NCI-H2029 treated with DMSO at 0.1 percent for 48 hours (cell line): ENCODE measurements around the gene POC5.
"Not testable (repeated sequence)": the region's sequence is repeated elsewhere in the genome, so short reads cannot be mapped to it uniquely, and the experiment has no call there.

Experiments used
- DNase-seq: peaks from one replicate; lab custom pipeline; 2025; lab: John Stamatoyannopoulos, UW

POC5 gene, protein sequence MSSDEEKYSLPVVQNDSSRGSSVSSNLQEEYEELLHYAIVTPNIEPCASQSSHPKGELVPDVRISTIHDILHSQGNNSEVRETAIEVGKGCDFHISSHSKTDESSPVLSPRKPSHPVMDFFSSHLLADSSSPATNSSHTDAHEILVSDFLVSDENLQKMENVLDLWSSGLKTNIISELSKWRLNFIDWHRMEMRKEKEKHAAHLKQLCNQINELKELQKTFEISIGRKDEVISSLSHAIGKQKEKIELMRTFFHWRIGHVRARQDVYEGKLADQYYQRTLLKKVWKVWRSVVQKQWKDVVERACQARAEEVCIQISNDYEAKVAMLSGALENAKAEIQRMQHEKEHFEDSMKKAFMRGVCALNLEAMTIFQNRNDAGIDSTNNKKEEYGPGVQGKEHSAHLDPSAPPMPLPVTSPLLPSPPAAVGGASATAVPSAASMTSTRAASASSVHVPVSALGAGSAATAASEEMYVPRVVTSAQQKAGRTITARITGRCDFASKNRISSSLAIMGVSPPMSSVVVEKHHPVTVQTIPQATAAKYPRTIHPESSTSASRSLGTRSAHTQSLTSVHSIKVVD

DNA sequence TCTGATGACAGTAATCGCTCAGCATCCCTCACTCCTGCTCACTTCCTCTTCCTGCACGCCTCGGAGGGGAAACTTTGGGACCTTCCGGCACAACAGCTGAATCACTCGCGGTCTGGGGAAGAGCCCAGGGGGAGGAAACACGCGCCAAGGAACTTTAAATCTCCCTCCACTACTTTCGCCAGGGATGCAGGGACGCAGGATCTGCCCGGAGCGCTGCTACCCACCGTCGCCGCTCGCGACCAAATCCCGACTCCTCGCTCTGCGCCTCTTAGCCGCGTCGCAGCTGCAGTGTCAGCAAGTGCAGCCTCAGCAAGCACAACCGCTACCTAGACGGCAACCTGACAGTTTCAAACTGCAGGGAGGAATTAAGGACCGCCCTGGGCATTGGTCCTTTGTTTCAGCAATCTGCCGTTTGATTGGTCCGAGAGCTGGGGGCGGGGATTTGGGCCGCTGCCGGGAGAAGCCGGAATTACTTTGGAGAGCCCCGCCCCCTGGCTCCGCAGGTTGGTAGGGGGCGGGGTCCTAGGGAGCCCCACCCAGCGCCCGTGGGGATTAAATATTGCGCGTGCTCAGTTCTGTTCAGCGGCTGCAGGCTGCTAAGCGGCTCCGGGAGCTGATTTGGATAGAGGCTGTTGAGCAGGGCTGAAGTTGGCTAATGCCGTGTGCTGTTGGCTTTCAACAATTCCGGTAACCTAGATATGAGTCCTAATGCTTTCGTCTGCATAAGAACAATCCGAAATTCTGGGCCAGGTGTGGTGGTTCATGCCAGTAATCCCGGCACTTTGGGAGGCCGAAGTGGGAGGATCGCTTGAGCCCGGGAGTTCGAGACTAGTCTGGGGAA lies at the start of gene POC5:
TSS of gene POC5 (minus strand) at position 356 of the 841 bp plus-strand sequence. CDS start 4,500 bp downstream, outside the sequence.
- DNase-seq: peak; percentile 96

DNA sequence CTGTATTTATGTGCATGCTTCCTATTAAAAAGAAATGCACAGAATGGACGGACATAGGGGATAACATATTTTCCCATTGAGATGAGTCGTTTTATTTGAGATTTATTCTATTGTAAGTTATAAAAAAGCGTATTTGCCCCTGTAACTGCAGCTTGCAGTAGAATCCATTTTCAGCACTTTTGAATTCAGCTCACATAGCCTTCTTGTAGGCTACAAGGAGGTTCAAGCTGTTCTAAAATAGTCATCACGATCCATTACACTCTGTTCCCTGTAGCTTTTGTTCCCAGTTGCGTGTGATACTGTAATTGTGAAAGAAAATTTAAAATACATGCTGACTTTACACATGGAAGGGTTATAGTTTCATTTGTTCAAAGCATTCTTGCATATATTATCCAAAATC lies 40.9 kb upstream of the POC5 start:
- DNase-seq: no peak

DNA sequence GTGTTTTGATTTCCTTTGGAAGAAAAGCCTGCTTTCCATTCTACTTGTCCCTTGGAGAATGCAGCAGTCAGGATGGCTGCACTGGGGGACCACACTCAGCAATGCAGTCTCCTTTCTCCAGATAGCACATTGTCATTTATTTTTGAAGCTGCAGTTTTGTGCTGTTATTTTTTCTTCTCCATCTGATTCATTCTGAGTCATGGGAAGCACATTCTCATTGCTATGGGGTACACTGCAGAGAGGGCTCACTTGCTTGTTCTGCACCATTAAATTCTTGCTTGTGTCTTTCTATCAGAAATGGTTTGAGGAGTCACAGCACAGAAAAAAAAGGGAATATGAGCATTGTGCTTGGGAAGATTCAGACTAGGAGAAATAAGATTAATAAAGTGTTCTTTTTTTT lies 39.7 kb upstream of the POC5 start:
- DNase-seq: no peak

DNA sequence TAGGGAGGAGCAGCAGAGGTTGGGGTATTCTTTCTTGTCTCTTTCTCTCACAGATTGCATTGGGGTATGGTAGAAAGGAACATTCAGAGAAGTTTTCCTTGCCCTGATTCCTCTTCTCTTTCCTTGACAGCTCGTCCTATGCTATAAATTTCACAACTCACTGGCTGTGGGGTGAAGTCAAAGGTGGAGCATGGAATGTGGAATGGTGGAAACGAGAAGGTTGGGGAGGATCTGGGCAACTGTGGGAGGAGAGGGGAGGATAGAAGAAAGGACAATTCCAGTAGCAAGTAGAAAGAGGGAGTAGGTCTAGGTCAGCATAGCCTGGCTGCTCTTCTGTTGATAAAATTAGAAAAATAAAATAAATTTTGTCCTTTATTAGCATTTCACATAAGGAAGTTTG lies 39.0 kb upstream of the POC5 start:
- no peak for DNase-seq

DNA sequence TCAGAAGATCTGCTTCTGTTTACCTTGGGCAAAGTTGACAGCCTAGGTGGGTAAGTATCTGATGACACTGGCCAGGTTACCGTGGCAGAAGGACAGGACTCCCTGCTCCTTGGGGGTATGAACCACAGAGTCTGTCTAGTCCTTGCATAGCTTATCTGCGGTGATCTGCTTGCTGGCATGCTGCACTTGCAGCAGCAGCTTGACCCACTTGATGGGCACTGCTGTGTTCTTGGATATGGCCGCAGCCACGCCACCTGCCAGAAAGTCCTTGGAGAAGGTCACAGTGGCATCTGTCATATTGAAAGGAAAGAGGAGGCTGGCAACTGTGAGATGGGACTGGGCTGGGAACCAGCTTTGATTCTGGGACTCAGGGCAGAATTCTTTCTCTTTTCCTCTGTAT lies 35.9 kb upstream of the POC5 start:
- DNase-seq: no peak

DNA sequence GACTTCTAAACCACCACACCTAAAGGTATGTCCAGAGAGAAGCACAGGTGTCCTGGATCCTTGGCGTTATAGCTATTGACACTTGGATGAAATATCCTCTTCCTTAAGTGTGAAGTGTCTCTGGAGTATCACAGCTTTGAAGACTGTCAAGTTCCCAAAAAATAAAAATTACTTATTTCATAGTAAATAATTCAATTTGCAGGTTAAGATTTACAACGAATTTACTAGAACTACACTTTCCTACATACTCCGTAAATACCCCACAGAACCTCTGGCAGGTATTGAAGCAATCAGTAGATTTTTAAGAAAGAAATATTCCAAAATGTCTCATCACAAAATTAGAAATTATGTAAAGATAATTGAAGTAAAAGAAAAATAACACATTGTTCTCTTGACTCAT lies 27.1 kb upstream of the POC5 start:
- no peak for DNase-seq

DNA sequence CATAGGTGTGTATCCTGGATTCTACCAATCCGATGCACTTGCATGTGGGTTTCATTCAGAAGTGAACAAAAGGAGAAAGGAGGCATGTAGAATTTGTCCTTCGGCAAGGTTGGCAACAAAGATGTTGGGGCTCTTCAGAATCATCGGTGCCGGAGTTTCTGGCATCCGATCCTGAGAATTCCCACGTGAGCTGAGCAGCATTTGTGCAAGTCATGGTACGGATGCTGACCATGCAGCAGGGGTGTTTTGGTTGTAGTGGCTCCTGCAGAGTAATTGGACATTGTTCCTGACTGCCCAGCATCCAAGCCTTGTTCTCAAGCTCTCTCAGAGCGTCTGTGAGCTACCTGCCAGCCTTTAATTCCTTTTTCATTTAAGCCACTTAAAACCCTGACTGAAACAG lies 19.0 kb upstream of the POC5 start:
- DNase-seq: no peak

DNA sequence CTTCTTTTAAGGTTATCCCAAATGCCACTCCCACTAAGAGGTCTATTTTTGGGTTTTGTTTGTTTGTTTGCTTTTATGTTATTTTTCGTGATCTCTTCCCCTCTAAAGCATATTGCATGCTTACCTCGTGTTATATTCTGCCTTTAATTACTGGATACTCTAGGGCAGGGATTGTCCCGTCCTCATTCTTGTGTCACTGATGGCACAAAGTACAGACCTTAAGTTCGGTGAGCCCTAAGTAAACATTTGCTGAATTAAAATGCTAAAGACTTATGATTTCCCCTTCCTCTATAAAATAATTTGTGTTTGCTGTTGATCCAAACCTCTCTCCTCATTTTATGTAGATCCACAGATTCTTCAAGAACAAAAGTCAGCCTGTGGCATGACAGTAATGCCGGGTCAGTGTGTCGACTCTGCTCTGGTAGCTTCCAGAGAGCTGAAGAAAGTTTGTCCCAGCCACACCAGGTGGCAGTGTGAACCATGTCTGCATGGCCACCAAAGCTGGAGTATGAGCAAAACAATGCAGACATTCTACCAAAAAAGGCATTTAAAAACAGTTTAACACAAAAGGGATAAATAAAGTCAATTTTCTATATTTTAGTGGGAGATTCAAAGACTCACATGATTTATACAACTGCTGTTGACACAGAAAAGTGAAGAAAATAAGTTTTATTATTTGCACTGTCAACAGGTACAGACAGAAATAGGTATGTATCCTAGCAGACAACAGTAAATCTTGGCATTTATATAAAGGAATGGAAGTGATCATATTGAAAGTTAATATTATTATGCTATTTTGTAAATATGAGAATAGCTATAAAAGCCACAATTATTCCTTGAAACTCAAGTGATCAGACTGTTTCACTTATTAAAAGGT lies 17.9 kb upstream of the POC5 start:
- no peak for DNase-seq

DNA sequence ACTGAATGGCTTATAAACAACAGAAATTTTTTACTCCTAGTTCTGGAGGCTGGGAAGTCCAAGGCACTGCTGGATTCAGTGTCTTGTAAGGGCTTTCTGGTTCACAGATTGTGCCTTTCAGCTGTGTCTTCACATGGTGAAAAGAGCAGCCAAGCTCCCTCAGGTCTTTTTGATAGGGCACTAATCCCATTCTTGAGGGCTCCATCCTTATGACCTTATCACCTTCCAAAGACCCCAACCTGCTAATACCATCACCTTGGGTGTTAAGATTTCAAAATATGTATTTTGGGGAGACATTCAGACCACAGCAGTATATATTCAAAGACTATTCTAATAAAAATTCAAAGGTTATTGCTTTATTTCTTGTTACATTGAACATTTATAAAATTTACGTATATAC lies 16.5 kb upstream of the POC5 start:
- no peak for DNase-seq

DNA sequence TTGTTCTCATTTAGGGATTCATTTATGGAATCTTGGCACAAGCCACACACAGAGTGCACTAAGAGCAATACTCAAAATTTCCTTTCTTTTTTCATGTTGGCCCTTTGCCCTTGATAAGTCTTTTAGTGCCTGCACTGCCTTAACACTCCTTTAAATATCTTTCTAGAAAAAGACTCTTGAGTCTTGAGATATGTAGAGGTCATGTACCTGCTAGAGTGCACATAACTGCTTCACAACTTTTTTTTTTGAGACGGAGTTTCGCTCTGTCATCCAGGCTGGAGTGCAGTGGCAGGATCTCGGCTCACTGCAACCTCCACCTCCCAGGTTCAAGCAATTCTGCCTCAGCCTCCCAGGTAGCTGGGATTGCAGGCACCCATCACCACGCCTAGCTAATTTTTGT lies 14.3 kb upstream of the POC5 start:
- not testable (repeated sequence) for DNase-seq

DNA sequence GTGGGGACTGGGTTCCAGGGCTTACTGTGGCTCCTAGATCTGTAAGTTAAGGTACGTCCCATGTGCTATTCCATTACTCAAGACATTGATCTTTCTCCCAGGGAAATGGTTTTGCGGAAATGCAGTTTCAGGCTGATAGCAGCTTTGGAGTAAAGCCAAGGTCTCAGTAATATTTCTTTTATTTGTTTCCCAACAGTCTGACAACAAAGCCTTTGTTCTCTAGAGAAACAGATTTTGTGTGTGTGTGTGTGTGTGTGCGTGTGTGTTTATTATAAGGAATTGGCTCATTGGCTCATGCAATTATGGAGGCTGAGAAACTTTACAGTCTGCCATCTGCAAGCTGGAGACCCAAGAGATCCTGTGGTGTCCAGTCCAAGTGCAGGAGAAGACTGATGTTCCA lies 12.1 kb upstream of the POC5 start:
- DNase-seq: no peak

DNA sequence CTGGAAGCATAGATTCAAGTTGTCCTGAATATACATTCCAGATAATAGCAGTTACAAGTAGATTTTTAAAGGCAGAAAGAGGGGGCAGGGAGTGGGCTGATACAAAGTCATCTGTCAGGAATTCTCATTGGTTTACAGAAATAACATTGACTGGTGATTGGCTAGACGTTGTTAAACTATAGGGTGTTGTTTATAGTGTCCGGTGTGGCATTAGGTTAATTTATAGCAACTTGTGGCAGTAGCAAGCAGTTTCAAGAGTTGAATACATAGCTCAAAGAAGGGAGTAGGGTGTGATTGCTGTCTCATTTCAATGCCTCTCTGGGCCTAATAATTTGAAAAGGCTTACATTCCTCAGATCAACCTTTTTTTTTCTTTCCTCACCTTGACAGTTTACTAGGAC lies 10.7 kb upstream of the POC5 start:
- DNase-seq: no peak

DNA sequence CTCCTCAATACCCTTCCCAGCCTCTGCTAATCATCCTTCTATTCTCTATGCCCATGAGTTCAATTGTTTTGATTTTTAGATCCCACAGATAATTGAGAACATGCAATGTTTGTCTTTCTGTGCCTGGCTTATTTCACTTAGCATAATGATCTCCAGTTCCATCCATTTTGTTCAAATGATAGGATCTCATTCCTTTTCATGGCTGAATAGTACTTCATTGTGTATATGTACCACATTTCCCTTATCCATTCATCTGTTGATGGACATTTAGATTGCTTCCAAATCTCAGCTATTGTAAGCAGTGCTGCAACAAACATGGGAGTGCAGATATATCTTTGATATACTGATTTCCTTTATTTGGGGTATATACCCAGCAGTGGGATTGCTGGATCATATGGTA lies 9.0 kb upstream of the POC5 start:
- DNase-seq: not testable (repeated sequence)

DNA sequence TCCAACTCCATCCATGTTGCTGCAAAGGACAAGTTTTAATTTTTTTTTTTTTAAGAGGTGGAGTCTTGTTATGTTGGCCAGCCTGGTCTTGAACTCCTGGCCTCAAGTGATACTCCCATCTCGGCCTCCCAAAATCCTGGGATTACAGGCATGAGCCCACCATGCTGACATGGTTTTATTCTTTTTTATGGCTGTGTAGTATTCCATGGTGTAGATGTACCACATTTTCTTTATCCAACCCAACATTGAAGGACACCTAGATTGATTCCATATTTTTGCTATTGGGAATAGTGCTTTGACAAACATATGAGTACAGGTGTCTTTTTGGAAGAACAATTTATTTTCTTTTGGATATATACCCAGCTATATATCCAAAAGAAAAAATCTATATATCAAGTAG lies 6.1 kb upstream of the POC5 start:
- no peak for DNase-seq

DNA sequence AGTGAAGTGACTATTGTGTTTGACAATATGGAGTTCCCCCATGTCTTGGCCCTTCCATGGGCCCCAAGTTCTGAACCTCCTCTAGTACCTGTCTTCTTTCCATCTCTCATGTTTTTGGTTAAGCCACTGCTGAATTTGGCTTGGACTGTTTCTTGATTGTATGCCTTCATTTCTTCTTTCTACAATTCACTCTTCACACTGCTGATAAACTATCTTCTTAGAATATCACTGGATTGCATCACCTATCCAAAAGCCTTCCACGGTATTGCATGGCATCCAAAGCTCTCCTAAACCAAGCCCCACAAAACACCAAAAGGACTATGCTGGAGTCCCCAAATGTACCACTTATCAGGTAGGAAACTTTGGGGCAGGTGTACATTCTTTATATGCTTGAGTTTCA lies 4.3 kb upstream of the POC5 start:
- DNase-seq: no peak

DNA sequence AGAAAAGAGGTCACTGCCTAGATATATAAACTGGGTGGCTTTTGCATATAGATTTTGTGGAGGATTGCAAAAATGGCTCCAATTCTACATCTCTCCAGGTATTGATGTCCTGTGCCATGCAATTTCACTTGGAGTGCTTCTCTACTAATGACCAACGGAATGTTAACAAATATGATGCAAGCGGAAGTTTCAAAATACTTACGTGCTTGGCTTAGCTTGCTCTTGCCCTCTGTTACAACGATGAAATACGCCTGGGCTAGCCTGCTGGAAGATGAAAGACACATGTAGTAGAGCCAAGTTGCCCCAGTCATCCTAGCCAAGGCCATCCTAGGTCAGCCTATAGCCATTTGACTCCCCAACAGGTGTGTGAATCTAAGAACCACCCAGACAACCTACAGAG lies 3.6 kb upstream of the POC5 start:
- DNase-seq: no peak

DNA sequence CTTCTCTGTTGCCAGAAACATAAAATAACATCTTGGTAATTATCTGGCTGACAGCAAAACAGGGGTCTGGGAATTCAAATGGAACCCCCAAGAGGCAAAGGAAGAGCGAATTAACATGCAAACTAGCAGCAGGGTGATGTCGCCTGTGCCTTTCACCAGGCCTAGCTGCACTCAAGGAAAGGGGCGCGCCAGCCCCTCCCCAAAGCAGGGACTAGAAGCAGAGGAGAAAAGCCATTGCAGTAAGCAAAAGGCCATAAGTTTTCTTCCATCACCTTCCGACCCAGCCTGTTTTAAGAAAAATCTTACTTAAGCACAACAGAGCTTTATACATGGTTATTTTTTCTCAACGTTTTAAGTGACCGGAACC lies 539 bp downstream of the POC5 start:
- no peak for DNase-seq

DNA sequence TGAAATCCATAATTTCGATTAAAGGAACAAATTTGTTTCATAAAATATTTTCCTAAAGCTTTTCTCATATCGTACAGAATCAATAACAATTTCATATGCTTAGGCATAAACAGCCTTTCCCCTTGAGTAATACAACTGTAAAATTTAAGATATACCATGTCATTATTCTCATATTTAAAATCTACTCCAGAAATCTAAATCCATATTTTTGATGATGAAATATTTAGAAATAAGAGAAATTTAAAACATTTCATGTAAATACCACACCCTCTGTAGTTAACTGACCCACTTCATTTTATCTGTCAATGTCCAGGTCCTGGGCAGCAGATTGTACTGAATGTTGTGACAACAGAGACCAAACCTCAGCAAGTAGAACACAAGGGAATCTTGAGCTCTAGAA lies 5.1 kb downstream of the POC5 start:
- DNase-seq: no peak

DNA sequence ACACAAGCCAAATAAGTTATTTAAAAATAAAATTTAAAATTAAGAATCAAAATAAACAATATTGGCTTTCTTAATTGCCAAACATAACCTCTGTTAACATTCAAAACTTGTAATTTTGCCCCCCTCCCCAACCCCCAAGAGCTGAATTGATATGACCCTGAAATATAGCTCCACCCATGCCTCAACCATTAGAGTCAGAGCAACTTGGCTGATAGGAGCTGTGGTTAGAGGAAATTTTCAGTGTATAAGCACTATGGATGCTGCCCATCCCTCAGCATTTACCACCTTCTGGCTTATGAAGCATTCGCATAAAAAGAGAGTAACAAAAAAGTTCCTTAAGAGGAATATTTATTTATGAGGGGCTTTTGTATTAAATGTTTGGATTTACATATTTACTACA lies 6.1 kb downstream of the POC5 start:
- no peak for DNase-seq

DNA sequence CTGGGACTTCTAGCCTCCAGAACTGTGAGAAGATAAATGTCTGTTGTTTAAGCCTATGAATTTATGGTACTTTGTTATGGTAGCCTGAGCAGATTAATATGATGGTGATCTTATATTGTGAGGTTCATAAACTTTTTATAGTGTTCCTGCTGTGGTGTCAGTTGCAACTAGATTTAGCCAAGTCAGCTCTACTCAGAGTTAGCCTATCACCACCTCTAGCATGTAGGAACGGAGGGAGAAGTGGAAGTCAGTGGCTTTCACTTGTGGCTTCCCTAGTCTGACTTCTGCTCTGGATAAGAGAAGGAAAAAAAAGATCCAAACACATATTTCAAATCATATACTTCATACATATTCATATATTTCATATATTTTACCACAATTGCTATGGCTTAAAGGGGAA lies 6.6 kb downstream of the POC5 start:
- no peak for DNase-seq

DNA sequence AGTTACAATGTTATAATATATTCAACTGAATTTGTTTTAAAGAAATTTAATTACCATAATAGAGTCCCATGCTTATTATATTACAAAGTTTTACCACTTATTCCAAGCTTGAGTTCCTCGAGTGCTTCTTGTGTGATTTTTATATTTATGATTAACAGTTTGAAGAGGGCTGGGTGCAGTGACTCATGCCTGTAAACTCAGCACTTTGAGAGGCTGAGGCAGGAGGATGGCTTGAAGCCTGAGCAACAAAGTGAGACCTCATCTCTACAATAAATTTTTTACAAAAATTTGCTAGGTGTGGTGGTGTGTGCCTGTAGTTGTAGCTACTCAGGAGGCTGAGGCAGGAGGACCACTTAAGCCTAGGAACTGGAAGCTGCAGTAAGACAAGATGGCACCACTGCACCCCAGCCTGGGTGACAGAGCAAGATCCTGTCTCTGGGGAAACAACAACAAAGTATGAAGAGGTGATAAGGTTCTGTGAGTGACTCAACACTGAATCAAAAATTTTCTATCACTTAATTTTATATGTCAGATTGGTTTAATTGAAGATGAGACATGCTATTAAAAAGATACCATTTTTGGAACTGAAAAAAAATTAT lies 9.2 kb downstream of the POC5 start:
- no peak for DNase-seq

DNA sequence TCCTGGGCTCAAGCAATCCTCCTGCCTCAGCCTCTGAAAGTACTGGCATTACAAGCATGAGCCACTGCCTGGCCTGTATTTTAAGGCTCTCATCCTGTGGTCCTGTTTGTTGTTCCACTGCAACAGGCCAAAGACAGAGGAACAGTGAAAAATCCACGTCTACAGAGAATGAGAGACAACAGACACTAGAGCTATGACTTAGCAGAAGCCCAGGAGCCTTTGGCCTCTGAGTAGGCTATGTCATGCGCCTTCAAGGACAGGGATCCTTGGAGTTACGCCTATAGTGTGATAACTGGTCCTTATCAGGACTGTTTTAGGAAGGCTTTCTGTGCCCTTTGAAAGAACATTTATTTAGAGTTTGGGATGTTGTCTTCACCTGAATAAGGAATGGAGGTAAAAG lies 10.5 kb downstream of the POC5 start:
- DNase-seq: no peak
